ENCODE measurements around the gene ETS1.
"Not testable (repeated sequence)": the region's sequence is repeated elsewhere in the genome, so short reads cannot be mapped to it uniquely, and the experiment has no call there.

Gene ETS1

GRCh38 chr11:128447233-128447632, 140.1 kb downstream of the ETS1 start:
- no peak overlapping the region for H3K27ac ChIP-seq (ENCODE audit: low read depth, low read length)
- H3K36me3 ChIP-seq (ENCODE audit: insufficient read depth, low read length): no peaks in the 10 kb centered on the region
- H3K4me3 ChIP-seq (ENCODE audit: low read depth in 1 of 2, low read length in 2 of 2): no peak overlapping the region
- no peaks in the 10 kb centered on the region for H3K27me3 ChIP-seq (ENCODE audit: control insufficient read depth in 1 of 2, insufficient read depth in 2 of 2, low read length in 2 of 2)
- H3K9me3 ChIP-seq (ENCODE audit: low read length): no peaks in the 10 kb centered on the region
- H3K9ac ChIP-seq (ENCODE audit: low read length): no peak overlapping the region
- peaks cover under 1% of the 10 kb centered on the region for H3K4me1 ChIP-seq (ENCODE audit: insufficient read depth, low read length)

- not testable (repeated sequence) for H3K27ac ChIP-seq (ENCODE audit: low read depth, low read length); H3K4me3 ChIP-seq (ENCODE audit: low read depth in 1 of 2, low read length in 2 of 2); H3K27me3 ChIP-seq (ENCODE audit: control insufficient read depth in 1 of 2, insufficient read depth in 2 of 2, low read length in 2 of 2); H3K36me3 ChIP-seq (ENCODE audit: insufficient read depth, low read length); H3K9ac ChIP-seq (ENCODE audit: low read length); H3K9me3 ChIP-seq (ENCODE audit: low read length); H3K4me1 ChIP-seq (ENCODE audit: insufficient read depth, low read length)
Observed at GRCh38 chr11:128445921-128446320, 141.4 kb downstream of the ETS1 start.

- Histone ChIP-seq H3K27me3 (ENCODE audit: control insufficient read depth in 1 of 2, insufficient read depth in 2 of 2, low read length in 2 of 2) (no peaks in the 10 kb centered on the region), H3K27ac (ENCODE audit: low read depth, low read length) (no peak overlapping the region), H3K9me3 (ENCODE audit: low read length) (no peaks in the 10 kb centered on the region), H3K4me3 (ENCODE audit: low read depth in 1 of 2, low read length in 2 of 2) (no peak overlapping the region), H3K9ac (ENCODE audit: low read length) (no peak overlapping the region), H3K36me3 (ENCODE audit: insufficient read depth, low read length) (no peaks in the 10 kb centered on the region), H3K4me1 (ENCODE audit: insufficient read depth, low read length) (no peaks in the 10 kb centered on the region)
Observed at GRCh38 chr11:128437136-128437535, 150.2 kb downstream of the ETS1 start.

- H3K36me3 ChIP-seq (ENCODE audit: insufficient read depth, low read length): no peaks in the 10 kb centered on the region
- no peaks in the 10 kb centered on the region for H3K9me3 ChIP-seq (ENCODE audit: low read length)
- no peaks in the 10 kb centered on the region for H3K27me3 ChIP-seq (ENCODE audit: control insufficient read depth in 1 of 2, insufficient read depth in 2 of 2, low read length in 2 of 2)
- H3K4me3 ChIP-seq (ENCODE audit: low read depth in 1 of 2, low read length in 2 of 2): no peak overlapping the region
- H3K4me1 ChIP-seq (ENCODE audit: insufficient read depth, low read length): no peaks in the 10 kb centered on the region
- no peak overlapping the region for H3K9ac ChIP-seq (ENCODE audit: low read length)
- no peak overlapping the region for H3K27ac ChIP-seq (ENCODE audit: low read depth, low read length)
Observed at GRCh38 chr11:128434818-128435217, 152.5 kb downstream of the ETS1 start.

GRCh38 chr11:128434411-128434810, 152.9 kb downstream of the ETS1 start:
- Histone ChIP-seq H3K4me3 (ENCODE audit: low read depth in 1 of 2, low read length in 2 of 2) (no peak overlapping the region), H3K27ac (ENCODE audit: low read depth, low read length) (no peak overlapping the region), H3K27me3 (ENCODE audit: control insufficient read depth in 1 of 2, insufficient read depth in 2 of 2, low read length in 2 of 2) (no peaks in the 10 kb centered on the region), H3K36me3 (ENCODE audit: insufficient read depth, low read length) (no peaks in the 10 kb centered on the region), H3K9ac (ENCODE audit: low read length) (no peak overlapping the region), H3K4me1 (ENCODE audit: insufficient read depth, low read length) (no peaks in the 10 kb centered on the region), H3K9me3 (ENCODE audit: low read length) (no peaks in the 10 kb centered on the region)

- H3K9me3 ChIP-seq (ENCODE audit: low read length): no peaks in the 10 kb centered on the region
- no peaks in the 10 kb centered on the region for H3K36me3 ChIP-seq (ENCODE audit: insufficient read depth, low read length)
- H3K27me3 ChIP-seq (ENCODE audit: control insufficient read depth in 1 of 2, insufficient read depth in 2 of 2, low read length in 2 of 2): no peaks in the 10 kb centered on the region
- H3K9ac ChIP-seq (ENCODE audit: low read length): no peak overlapping the region
- H3K4me1 ChIP-seq (ENCODE audit: insufficient read depth, low read length): no peaks in the 10 kb centered on the region
- no peak overlapping the region for H3K27ac ChIP-seq (ENCODE audit: low read depth, low read length)
- H3K4me3 ChIP-seq (ENCODE audit: low read depth in 1 of 2, low read length in 2 of 2): no peak overlapping the region
Observed at GRCh38 chr11:128432926-128433325, 154.4 kb downstream of the ETS1 start.

GRCh38 chr11:128431931-128432330, 155.4 kb downstream of the ETS1 start:
- H3K9ac ChIP-seq (ENCODE audit: low read length): no peak overlapping the region
- no peaks in the 10 kb centered on the region for H3K36me3 ChIP-seq (ENCODE audit: insufficient read depth, low read length)
- no peak overlapping the region for H3K27ac ChIP-seq (ENCODE audit: low read depth, low read length)
- H3K27me3 ChIP-seq (ENCODE audit: control insufficient read depth in 1 of 2, insufficient read depth in 2 of 2, low read length in 2 of 2): no peaks in the 10 kb centered on the region
- H3K4me3 ChIP-seq (ENCODE audit: low read depth in 1 of 2, low read length in 2 of 2): no peak overlapping the region
- H3K4me1 ChIP-seq (ENCODE audit: insufficient read depth, low read length): no peaks in the 10 kb centered on the region
- no peaks in the 10 kb centered on the region for H3K9me3 ChIP-seq (ENCODE audit: low read length)

GRCh38 chr11:128428935-128429334, 158.4 kb downstream of the ETS1 start:
- no peaks in the 10 kb centered on the region for H3K27me3 ChIP-seq (ENCODE audit: control insufficient read depth in 1 of 2, insufficient read depth in 2 of 2, low read length in 2 of 2)
- no peak overlapping the region for H3K9ac ChIP-seq (ENCODE audit: low read length)
- H3K4me3 ChIP-seq (ENCODE audit: low read depth in 1 of 2, low read length in 2 of 2): no peak overlapping the region
- H3K4me1 ChIP-seq (ENCODE audit: insufficient read depth, low read length): peaks cover 9% of the 10 kb centered on the region
- H3K36me3 ChIP-seq (ENCODE audit: insufficient read depth, low read length): no peaks in the 10 kb centered on the region
- H3K27ac ChIP-seq (ENCODE audit: low read depth, low read length): no peak overlapping the region
- no peaks in the 10 kb centered on the region for H3K9me3 ChIP-seq (ENCODE audit: low read length)

GRCh38 chr11:128424851-128425285, 162.5 kb downstream of the ETS1 start:
- H3K9ac ChIP-seq (ENCODE audit: low read length): no peak overlapping the region

GRCh38 chr11:128424271-128424711, 163.1 kb downstream of the ETS1 start:
- Histone ChIP-seq H3K27ac (ENCODE audit: low read depth, low read length) (peak overlapping the region; percentile 19), H3K4me3 (ENCODE audit: low read depth in 1 of 2, low read length in 2 of 2) (no peak overlapping the region), H3K36me3 (ENCODE audit: insufficient read depth, low read length) (no peaks in the 10 kb centered on the region), H3K9me3 (ENCODE audit: low read length) (no peaks in the 10 kb centered on the region), H3K9ac (ENCODE audit: low read length) (no peak overlapping the region), H3K4me1 (ENCODE audit: insufficient read depth, low read length) (peaks cover 13% of the 10 kb centered on the region), H3K27me3 (ENCODE audit: control insufficient read depth in 1 of 2, insufficient read depth in 2 of 2, low read length in 2 of 2) (no peaks in the 10 kb centered on the region)

More at GRCh38 chr11:128424851-128425285, 162.5 kb downstream of the ETS1 start:
- H3K4me1 ChIP-seq (ENCODE audit: insufficient read depth, low read length): peaks cover 13% of the 10 kb centered on the region
- no peak overlapping the region for H3K4me3 ChIP-seq (ENCODE audit: low read depth in 1 of 2, low read length in 2 of 2)
- peak overlapping the region; percentile 19 for H3K27ac ChIP-seq (ENCODE audit: low read depth, low read length)
- H3K9me3 ChIP-seq (ENCODE audit: low read length): no peaks in the 10 kb centered on the region
- no peaks in the 10 kb centered on the region for H3K36me3 ChIP-seq (ENCODE audit: insufficient read depth, low read length)
- no peaks in the 10 kb centered on the region for H3K27me3 ChIP-seq (ENCODE audit: control insufficient read depth in 1 of 2, insufficient read depth in 2 of 2, low read length in 2 of 2)

- Histone ChIP-seq H3K27me3 (ENCODE audit: control insufficient read depth in 1 of 2, insufficient read depth in 2 of 2, low read length in 2 of 2) (no peaks in the 10 kb centered on the region), H3K27ac (ENCODE audit: low read depth, low read length) (no peak overlapping the region), H3K9ac (ENCODE audit: low read length) (no peak overlapping the region), H3K4me1 (ENCODE audit: insufficient read depth, low read length) (peaks cover 18% of the 10 kb centered on the region), H3K9me3 (ENCODE audit: low read length) (no peaks in the 10 kb centered on the region), H3K36me3 (ENCODE audit: insufficient read depth, low read length) (no peaks in the 10 kb centered on the region), H3K4me3 (ENCODE audit: low read depth in 1 of 2, low read length in 2 of 2) (no peak overlapping the region)
Observed at GRCh38 chr11:128422576-128423370, 164.6 kb downstream of the ETS1 start.
